Fibroblast of skin of left quadriceps (primary cell): ENCODE measurements around the gene TSFM.
"Not testable (repeated sequence)": the region's sequence is repeated elsewhere in the genome, so short reads cannot be mapped to it uniquely, and the experiment has no call there.

ENCODE experiments used
- DNase-seq, 2 experiments: peaks; one replicate each; pipeline ENCODE4 v3.0.0-alpha.2; 2013; ENCODE audit warnings: low read depth in 2 of 2

The TSFM gene

GRCh38 chr12:57815177-57816000 lies 32.8 kb downstream of the TSFM start:
- no peak for DNase-seq

GRCh38 chr12:57816001-57816854 lies 33.6 kb downstream of the TSFM start:
- no peak for DNase-seq

- DNase-seq, result no peak
Observed at GRCh38 chr12:57816855-57817151, 34.2 kb downstream of the TSFM start.

DNA sequence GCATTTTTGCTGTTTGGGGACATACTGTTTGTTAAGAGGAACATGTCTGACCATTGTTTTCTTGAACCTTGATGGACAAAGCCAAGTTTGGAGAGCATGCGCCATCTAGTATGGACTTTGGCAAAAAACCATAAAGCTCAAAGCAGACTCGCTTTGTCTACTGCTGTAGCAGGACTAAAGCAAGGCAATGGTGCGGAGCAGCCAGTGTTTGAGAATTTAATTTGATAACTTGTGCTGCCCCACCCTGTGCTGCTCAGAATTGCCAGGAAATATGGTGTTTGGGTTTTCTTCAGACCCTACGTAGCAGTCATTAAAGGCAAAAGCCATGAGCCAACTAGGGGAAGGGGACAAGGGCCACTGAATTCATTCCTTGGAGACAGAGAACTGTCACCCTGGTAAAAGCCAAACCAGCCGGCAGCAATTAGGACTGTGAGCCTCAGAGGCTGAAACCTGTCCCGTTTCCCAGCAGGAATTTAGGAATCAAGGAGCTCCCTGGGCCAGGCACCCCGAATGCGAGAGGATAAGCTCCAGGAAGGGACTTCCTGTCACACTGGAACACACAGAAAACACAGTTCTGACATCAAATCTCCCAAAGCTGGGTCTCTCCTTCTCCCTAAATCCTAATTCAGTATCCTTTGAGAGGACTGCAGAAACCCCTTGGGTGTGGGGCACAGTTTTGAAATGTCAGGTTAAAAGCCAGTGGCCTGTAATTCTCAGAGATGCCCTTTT lies 34.8 kb downstream of the TSFM start:
- DNase-seq, result no peak

GRCh38 chr12:57817990-57818331 lies 35.4 kb downstream of the TSFM start:
- DNase-seq, result not testable (repeated sequence)

- not testable (repeated sequence) for DNase-seq
Observed at GRCh38 chr12:57820119-57820518, 37.5 kb downstream of the TSFM start.

- not testable (repeated sequence) for DNase-seq
Observed at GRCh38 chr12:57821015-57821414, 38.4 kb downstream of the TSFM start.

GRCh38 chr12:57821474-57822214 lies 39.1 kb downstream of the TSFM start:
- DNase-seq, result no peak

DNA sequence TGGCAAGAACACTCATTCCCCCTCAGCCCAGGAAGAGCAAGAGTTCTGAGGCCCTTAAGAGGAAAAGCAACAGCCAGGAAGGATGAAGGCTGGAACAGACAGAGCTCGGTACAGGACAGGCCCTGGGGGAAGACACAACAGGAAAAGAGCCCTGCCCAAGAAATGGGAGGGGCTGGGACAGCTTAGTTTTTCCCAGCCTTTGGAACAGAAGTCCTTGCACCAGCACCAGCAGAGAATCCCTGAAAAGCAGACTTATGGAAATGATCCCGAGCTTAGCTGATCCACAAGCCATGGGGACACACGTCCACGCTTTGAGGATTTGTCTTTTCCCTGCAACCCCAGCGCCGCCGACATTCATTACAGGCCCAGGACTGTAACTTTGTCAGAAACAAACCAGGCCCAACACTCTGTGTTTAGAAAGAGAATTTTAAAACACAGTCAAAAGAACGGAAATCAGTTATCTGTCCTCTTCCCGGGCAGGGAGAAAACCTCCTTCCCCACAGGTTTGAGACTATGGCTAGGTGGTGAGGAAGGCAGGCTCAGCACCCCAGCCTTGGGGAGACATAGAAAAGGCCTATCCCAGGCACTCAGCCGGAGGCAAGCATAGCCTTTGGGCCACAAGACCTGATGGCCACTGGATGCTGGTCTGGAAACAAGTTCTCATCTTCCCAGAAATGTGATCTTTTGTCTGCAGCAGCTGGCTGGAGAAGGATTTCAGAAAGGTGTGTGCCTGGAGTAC lies 40.0 kb downstream of the TSFM start:
- no peak for DNase-seq

GRCh38 chr12:57823131-57823907 lies 40.7 kb downstream of the TSFM start:
- DNase-seq, result no peak

GRCh38 chr12:57823908-57824640 lies 41.5 kb downstream of the TSFM start:
- no peak for DNase-seq

DNA sequence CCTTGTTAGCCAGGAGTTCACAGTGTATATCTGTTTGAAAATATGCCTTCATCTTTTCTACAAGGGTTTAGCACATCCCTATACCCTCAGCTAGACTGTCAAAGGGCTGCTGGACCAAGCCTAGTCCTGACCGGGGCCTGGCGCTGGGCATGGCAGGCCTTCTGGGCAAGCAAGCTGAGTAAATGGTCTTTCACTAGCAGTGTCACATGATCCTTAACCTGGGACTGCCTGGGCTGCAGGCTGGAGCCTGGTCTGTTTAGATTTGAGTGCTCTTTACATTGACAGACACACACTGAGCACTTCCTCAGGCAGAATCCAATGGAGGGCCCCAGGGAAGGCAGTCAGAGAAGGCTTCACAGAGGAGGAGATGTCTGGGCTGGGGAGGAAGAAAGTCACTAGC lies 42.9 kb downstream of the TSFM start:
- no peak for DNase-seq

DNA sequence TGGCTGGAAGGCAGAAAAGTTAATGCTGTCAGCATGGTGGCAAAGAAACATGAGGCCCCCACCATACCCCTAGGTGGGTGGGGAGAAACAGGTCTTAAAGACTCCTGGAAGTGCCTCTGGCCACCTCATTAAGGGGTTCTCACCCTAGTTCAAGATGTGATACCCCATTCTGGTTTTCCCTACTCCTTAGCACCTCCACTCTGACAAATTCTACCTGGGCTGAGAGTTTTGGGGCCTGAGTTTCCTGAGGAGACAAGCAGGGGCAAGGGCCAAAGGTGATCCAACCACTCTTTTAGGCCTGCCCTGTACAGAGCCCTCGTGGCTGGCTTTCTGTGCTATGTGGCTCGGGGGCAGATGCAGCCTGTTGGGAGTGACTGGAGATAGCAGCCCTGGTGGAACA lies 43.8 kb downstream of the TSFM start:
- no peak for DNase-seq

GRCh38 chr12:57826966-57827365 lies 44.4 kb downstream of the TSFM start:
- no peak for DNase-seq

GRCh38 chr12:57829025-57829777 lies 46.6 kb downstream of the TSFM start:
- no peak for DNase-seq

- no peak for DNase-seq
Observed at GRCh38 chr12:57830393-57830792, 47.8 kb downstream of the TSFM start.

DNA sequence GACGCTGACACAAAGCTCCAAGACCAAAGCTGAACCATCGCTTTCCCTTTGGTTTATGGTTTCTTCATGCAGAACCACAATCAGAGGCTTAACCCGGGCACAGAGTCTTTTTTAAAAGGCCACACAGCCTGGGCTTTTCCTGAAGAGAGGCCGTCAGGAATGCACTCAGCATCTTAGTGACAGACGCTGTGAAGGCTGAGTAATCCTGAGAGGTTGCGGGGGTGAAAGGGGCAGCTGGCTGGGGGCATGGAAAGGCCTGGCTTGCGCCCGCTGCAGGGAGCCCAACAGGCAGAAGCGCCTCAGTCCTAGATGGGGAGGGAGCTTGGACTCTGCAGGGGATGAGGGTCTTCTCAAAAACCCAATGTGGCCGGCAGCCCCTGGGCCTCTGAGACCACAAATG lies 50.4 kb downstream of the TSFM start:
- no peak for DNase-seq

DNA sequence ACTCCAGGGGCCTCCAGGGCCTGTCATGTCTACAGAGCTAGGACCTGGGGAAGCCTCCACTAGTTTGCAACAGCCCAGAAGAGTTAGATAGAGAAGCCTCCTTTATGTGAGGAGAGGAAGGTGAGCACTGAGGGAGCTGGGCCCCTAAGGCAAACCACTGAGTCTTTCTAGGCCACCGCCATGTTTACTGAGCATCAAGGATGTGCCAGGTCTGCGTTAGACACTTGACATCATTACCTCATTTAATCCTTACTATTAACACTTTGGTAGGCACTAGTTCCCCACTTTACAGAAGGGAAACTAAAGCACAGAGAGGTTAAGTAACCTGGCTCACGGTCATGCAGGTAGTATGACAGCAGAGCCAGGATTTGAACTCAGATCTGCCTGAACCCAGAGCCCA lies 51.1 kb downstream of the TSFM start:
- no peak for DNase-seq
